Ishikawa (cell line): Measurements from ENCODE around the gene SMARCC1.

ENCODE experiments used
- CEBPB ChIP-seq: IDR thresholded peaks from 2 replicates; pipeline ENCODE4 v1.6.1; 2012
- CREB1 ChIP-seq: IDR thresholded peaks from 2 replicates; pipeline ENCODE4 v1.6.1; 2012; ENCODE audit warnings: low read depth
- EGR1 ChIP-seq: IDR thresholded peaks from 2 replicates; pipeline ENCODE4 v1.6.1; 2012
- EP300 ChIP-seq: IDR thresholded peaks from 2 replicates; pipeline ENCODE4 v1.6.1; 2012; ENCODE audit warnings: borderline replicate concordance
- FOXM1 ChIP-seq: IDR thresholded peaks from 2 replicates; pipeline ENCODE4 v1.6.1; 2012; ENCODE audit warnings: low read depth, borderline replicate concordance
- NFIC ChIP-seq: IDR thresholded peaks from 2 replicates; pipeline ENCODE4 v1.6.1; 2012
- RAD21 ChIP-seq: IDR thresholded peaks from 2 replicates; pipeline ENCODE4 v1.6.1; 2012; ENCODE audit warnings: low read depth
- TAF1 ChIP-seq: IDR thresholded peaks from 2 replicates; pipeline ENCODE4 v1.6.1; 2012; ENCODE audit warnings: low read depth, mild to moderate bottlenecking
- TCF12 ChIP-seq: IDR thresholded peaks from 2 replicates; pipeline ENCODE4 v1.6.1; 2012; ENCODE audit warnings: low read depth
- TEAD4 ChIP-seq: IDR thresholded peaks from 2 replicates; pipeline ENCODE4 v1.6.1; 2012
- YY1 ChIP-seq: IDR thresholded peaks from 2 replicates; pipeline ENCODE4 v1.6.1; 2012; ENCODE audit warnings: low read depth
- ZBTB7A ChIP-seq: IDR thresholded peaks from 2 replicates; pipeline ENCODE4 v1.6.1; 2012; ENCODE audit warnings: low read depth
- TF ChIP-seq, protein P1 (sequence below): IDR thresholded peaks from 2 replicates; pipeline ENCODE4 v1.6.1; 2012
- TF ChIP-seq, protein P2 (sequence below): IDR thresholded peaks from 2 replicates; pipeline ENCODE4 v1.6.1; 2012; ENCODE audit warnings: low read depth, mild to moderate bottlenecking
- TF ChIP-seq, protein P3 (sequence below): IDR thresholded peaks from 2 replicates; pipeline ENCODE4 v1.6.1; 2012

Gene SMARCC1

DNA sequence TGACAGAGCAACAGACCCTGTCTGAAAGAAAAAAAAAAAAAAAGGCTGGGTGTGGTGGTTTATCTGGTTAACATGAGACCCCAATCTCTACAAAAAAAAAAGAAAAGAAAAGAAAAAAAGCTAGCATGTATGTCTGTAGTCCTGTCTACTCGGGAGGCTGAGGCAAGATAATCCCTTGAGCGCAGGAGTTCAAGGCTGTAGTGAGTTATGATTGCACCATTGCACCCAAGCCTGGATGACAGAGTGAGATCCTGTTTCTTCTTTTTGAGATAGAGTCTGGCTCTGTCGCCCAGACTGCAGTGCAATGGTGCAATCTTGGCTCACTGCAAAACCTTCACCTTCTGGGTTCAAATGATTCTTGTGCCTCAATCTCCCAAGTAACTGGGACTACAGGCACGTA, 12.9 kb upstream of the SMARCC1 start:
- no peak for TF ChIP-seq TEAD4
- no peak for TF ChIP-seq YY1
- TF ChIP-seq FOXM1: no peak
- TF ChIP-seq CEBPB: no peak
- TF ChIP-seq, protein P1, sequence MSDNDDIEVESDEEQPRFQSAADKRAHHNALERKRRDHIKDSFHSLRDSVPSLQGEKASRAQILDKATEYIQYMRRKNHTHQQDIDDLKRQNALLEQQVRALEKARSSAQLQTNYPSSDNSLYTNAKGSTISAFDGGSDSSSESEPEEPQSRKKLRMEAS: no peak
- no peak for TF ChIP-seq CREB1
- TF ChIP-seq, protein P2, sequence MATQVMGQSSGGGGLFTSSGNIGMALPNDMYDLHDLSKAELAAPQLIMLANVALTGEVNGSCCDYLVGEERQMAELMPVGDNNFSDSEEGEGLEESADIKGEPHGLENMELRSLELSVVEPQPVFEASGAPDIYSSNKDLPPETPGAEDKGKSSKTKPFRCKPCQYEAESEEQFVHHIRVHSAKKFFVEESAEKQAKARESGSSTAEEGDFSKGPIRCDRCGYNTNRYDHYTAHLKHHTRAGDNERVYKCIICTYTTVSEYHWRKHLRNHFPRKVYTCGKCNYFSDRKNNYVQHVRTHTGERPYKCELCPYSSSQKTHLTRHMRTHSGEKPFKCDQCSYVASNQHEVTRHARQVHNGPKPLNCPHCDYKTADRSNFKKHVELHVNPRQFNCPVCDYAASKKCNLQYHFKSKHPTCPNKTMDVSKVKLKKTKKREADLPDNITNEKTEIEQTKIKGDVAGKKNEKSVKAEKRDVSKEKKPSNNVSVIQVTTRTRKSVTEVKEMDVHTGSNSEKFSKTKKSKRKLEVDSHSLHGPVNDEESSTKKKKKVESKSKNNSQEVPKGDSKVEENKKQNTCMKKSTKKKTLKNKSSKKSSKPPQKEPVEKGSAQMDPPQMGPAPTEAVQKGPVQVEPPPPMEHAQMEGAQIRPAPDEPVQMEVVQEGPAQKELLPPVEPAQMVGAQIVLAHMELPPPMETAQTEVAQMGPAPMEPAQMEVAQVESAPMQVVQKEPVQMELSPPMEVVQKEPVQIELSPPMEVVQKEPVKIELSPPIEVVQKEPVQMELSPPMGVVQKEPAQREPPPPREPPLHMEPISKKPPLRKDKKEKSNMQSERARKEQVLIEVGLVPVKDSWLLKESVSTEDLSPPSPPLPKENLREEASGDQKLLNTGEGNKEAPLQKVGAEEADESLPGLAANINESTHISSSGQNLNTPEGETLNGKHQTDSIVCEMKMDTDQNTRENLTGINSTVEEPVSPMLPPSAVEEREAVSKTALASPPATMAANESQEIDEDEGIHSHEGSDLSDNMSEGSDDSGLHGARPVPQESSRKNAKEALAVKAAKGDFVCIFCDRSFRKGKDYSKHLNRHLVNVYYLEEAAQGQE: no peak
- no peak for TF ChIP-seq EP300
- no peak for TF ChIP-seq TAF1
- no peak for TF ChIP-seq EGR1
- TF ChIP-seq, protein P3, sequence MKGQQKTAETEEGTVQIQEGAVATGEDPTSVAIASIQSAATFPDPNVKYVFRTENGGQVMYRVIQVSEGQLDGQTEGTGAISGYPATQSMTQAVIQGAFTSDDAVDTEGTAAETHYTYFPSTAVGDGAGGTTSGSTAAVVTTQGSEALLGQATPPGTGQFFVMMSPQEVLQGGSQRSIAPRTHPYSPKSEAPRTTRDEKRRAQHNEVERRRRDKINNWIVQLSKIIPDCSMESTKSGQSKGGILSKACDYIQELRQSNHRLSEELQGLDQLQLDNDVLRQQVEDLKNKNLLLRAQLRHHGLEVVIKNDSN: no peak

DNA sequence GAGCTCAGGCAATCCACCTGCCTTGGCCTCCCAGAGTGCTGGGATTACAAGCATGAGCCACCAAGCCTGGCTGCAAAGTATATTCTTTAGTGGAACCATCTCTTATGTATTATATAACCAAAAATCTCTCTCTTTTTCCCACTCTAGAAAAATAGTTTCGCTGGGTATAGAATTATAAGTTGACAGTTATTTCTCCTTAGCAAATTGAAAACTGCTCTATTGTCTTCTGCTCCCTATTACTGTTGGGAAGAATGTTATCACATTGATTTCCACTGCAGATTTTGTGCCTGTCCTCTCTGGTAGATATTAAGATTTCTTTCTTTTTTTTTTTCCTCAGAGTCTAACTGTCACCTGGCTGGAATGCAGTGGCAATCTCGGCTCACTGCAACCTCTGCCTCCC, 11.0 kb upstream of the SMARCC1 start:
- TF ChIP-seq, protein P1: no peak
- TF ChIP-seq CEBPB (no peak), CREB1 (no peak), YY1 (no peak), EP300 (no peak), NFIC (no peak), FOXM1 (no peak), TAF1 (no peak), TEAD4 (no peak), ZBTB7A (no peak), TCF12 (no peak), EGR1 (no peak), RAD21 (no peak)
- TF ChIP-seq, protein P3: no peak
- TF ChIP-seq, protein P2: no peak

DNA sequence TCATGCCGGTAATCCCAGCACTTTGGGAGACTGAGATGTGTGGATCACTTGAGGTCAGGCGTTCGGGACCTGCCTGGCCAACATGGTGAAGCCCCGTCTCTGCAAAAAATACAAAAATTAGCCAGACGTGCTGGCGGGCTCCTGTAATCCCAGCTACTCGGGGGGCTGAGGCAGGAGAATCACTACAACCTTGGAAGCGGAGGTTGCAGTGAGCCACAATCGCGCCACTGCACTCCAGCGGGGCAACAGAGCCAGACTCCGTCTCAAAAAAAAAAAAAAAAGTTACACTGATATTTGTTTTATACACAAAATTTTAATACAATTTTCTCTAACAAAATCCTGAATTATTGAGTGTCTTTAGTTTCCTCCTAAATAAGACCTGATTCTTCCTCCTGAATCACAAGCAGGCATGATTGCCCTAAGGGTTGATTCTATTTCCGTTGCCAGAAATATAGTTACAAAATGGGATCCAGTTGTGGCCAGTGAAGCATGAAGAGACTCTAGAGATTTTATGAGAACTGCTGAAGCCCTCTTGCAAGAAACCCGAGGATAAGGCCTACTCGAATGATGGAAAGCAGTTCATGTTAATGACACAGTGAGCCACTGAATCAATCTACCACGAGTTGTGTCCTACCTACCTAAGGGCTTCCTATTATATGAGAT, 9.6 kb upstream of the SMARCC1 start:
- no peak for TF ChIP-seq RAD21
- no peak for TF ChIP-seq CEBPB
- no peak for TF ChIP-seq TEAD4
- TF ChIP-seq FOXM1: no peak
- TF ChIP-seq TAF1: no peak
- no peak for TF ChIP-seq TCF12
- no peak for TF ChIP-seq ZBTB7A
- no peak for TF ChIP-seq EP300
- no peak for TF ChIP-seq NFIC
- TF ChIP-seq, protein P1: no peak
- no peak for TF ChIP-seq CREB1
- TF ChIP-seq, protein P3: no peak
- TF ChIP-seq EGR1: no peak
- TF ChIP-seq, protein P2: no peak
- TF ChIP-seq YY1: no peak
